Activated CD8-positive, alpha-beta memory T cell treated with anti-CD3 and anti-CD28 coated beads, Interleukin-2, amount 10 ng/mL, durations not matched to agents 7 days and 5 days (primary cell): Measurements from ENCODE around the gene SAP30. TPM values are rescaled to one million over a fixed set of nuclear protein-coding genes. Genes with fewer than 3 reads are reported as not detected.

ENCODE experiments used
- ATAC-seq: fragments of 150-1000 bp; cut with Tn5 transposase; one replicate; pipeline ENCODE4 v1.10.0; 2021; ENCODE audit warnings: moderate library complexity
- CTCF ChIA-PET: fragments of 350-600 bp; sonication (Branson Sonifier 250); formaldehyde crosslinking; loops from one replicate; lab custom pipeline; 2021; ENCODE audit warnings: antibody characterized with exemption; lab: Charles Lee
- DNase-seq: peaks from one replicate; pipeline ENCODE4 v3.0.0-alpha.2; 2020
- H3K27ac Mint-ChIP-seq: one replicate; pipeline ENCODE4 v1.8.0; 2021; ENCODE audit warnings: mild to moderate bottlenecking, mixed read lengths
- H3K27me3 Mint-ChIP-seq: one replicate; pipeline ENCODE4 v1.8.0; 2021; ENCODE audit warnings: mixed read lengths
- H3K36me3 Mint-ChIP-seq: one replicate; pipeline ENCODE4 v1.8.0; 2021; ENCODE audit warnings: mild to moderate bottlenecking, mixed read lengths
- H3K4me1 Mint-ChIP-seq: one replicate; pipeline ENCODE4 v1.8.0; 2021; ENCODE audit warnings: mixed read lengths
- H3K4me3 Mint-ChIP-seq: one replicate; pipeline ENCODE4 v1.8.0; 2021; ENCODE audit warnings: mild to moderate bottlenecking, moderate library complexity, mixed read lengths
- H3K9me3 Mint-ChIP-seq: one replicate; pipeline ENCODE4 v1.8.0; 2022; ENCODE audit warnings: low read depth, mixed read lengths
- total RNA-seq, 2 experiments: library from RNA; stranded (reverse); gene quantifications; one replicate each; pipeline ENCODE4 v1.2.3, GENCODE V29; 2021

SAP30 gene
- total RNA-seq, 2 experiments from 2014 or later: 32.7 to 34.0 TPM

DNA sequence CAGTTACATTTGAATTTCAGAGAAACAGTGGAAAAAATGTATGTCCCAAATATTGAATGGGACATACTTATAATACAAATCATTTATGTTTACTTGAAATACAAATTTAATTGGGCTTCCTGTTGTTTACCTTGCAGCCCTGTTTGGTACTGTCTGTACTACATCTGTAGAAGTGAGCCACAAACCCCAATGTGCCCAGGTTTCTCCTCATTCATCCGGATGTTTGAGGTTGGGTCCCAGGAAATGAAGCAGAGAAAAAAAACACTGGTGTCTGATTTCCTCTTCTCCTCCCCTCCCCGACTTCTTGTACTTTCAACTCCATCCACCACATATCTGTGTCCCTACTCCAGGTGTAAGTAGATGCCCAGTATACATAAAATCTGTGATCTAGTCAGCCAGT lies 55.3 kb downstream of the SAP30 start:
- H3K27ac Mint-ChIP-seq: peak overlapping the region; percentile 15
- CTCF ChIA-PET: interaction anchor here (0.7 to 1.5 kb wide), 2 partner anchors 108 to 124 kb away, joined by 3 to 4 read pairs; no protein-coding TSS in a partner anchor
- H3K36me3 Mint-ChIP-seq: no peaks in the 10 kb centered on the region
- H3K9me3 Mint-ChIP-seq: no peaks in the 10 kb centered on the region
- peaks cover 23% of the 10 kb centered on the region for H3K4me1 Mint-ChIP-seq
- H3K27me3 Mint-ChIP-seq: no peaks in the 10 kb centered on the region
- no peak overlapping the region for H3K4me3 Mint-ChIP-seq
- ATAC-seq: peak; percentile 58
- DNase-seq: peak; percentile 58

Other genes with a start within 250 kb of the SAP30 start
- 10 to 100 TPM; 16.8 to 17.8 TPM for gene GALNT7, start 202.1 kb upstream of the SAP30 start, total RNA-seq
- gene HMGB2, start 36.6 kb upstream of the SAP30 start, total RNA-seq: 100 to 1,000 TPM; 646 to 837 TPM
- gene SCRG1, start 28.2 kb downstream of the SAP30 start, total RNA-seq: not detected
- gene HAND2, start 159.3 kb downstream of the SAP30 start, total RNA-seq: not detected